Measurements from ENCODE around the gene RELN. TPM values are rescaled to one million over a fixed set of nuclear protein-coding genes. Genes with fewer than 3 reads are reported as not detected.

RELN gene
- total RNA-seq, 1 donor from 2014 or later = 0.19 TPM

GRCh38 chr7:104008107-104008506, 18.6 kb upstream of the RELN start:
- H3K27me3 Mint-ChIP-seq (ENCODE audit: unreplicated experiment) = peaks cover 7% of the 10 kb centered on the region
- H3K4me3 Mint-ChIP-seq (ENCODE audit: unreplicated experiment) = no peak overlapping the region
- no peak overlapping the region for H3K27ac Mint-ChIP-seq (ENCODE audit: unreplicated experiment)
- DNase-seq (ENCODE audit: extremely low spot score, unreplicated experiment) = no peak
- no peaks in the 10 kb centered on the region for H3K9me3 Mint-ChIP-seq (ENCODE audit: unreplicated experiment)
- TF ChIP-seq, protein P1, sequence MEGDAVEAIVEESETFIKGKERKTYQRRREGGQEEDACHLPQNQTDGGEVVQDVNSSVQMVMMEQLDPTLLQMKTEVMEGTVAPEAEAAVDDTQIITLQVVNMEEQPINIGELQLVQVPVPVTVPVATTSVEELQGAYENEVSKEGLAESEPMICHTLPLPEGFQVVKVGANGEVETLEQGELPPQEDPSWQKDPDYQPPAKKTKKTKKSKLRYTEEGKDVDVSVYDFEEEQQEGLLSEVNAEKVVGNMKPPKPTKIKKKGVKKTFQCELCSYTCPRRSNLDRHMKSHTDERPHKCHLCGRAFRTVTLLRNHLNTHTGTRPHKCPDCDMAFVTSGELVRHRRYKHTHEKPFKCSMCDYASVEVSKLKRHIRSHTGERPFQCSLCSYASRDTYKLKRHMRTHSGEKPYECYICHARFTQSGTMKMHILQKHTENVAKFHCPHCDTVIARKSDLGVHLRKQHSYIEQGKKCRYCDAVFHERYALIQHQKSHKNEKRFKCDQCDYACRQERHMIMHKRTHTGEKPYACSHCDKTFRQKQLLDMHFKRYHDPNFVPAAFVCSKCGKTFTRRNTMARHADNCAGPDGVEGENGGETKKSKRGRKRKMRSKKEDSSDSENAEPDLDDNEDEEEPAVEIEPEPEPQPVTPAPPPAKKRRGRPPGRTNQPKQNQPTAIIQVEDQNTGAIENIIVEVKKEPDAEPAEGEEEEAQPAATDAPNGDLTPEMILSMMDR (IDR thresholded peaks at IDR 0.05) = no peak
- H3K36me3 Mint-ChIP-seq (ENCODE audit: unreplicated experiment) = no peaks in the 10 kb centered on the region
- H3K4me1 Mint-ChIP-seq (ENCODE audit: unreplicated experiment) = no peaks in the 10 kb centered on the region

- H3K36me3 Mint-ChIP-seq (ENCODE audit: unreplicated experiment) = no peaks in the 10 kb centered on the region
- no peak for DNase-seq (ENCODE audit: extremely low spot score, unreplicated experiment)
- TF ChIP-seq, protein P1 (IDR thresholded peaks at IDR 0.05) = no peak
- H3K27me3 Mint-ChIP-seq (ENCODE audit: unreplicated experiment) = peaks cover 10% of the 10 kb centered on the region
- H3K4me3 Mint-ChIP-seq (ENCODE audit: unreplicated experiment) = no peak overlapping the region
- H3K4me1 Mint-ChIP-seq (ENCODE audit: unreplicated experiment) = no peaks in the 10 kb centered on the region
- no peaks in the 10 kb centered on the region for H3K9me3 Mint-ChIP-seq (ENCODE audit: unreplicated experiment)
- H3K27ac Mint-ChIP-seq (ENCODE audit: unreplicated experiment) = no peak overlapping the region
Measured at GRCh38 chr7:104007614-104008013, 18.2 kb upstream of the RELN start.

DNA sequence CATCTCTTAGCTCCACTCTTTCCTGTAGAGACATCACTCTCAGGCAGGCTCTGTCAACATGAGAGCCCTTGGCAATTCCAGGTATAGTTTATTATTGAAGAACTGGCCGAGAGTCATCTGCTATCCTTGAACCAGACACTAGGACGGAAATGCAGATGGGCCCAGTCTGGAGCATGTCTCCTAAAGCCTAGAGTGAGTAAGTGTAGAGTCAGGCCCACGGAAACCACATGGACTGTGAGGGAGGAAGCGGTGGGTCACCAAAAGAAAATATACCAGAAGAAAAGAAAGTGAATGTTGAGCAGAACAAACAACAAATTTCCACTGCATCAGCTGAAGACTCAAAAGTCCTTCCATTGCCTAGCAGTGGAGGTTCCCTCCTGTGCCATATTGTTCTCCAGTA, 15.7 kb upstream of the RELN start:
- TF ChIP-seq, protein P1 (IDR thresholded peaks at IDR 0.05) = no peak
- Mint-ChIP-seq H3K4me1 (ENCODE audit: unreplicated experiment) (no peaks in the 10 kb centered on the region), H3K4me3 (ENCODE audit: unreplicated experiment) (no peak overlapping the region), H3K9me3 (ENCODE audit: unreplicated experiment) (no peaks in the 10 kb centered on the region), H3K36me3 (ENCODE audit: unreplicated experiment) (no peaks in the 10 kb centered on the region), H3K27ac (ENCODE audit: unreplicated experiment) (no peak overlapping the region), H3K27me3 (ENCODE audit: unreplicated experiment) (peaks cover 8% of the 10 kb centered on the region)
- DNase-seq (ENCODE audit: extremely low spot score, unreplicated experiment) = no peak

- H3K27me3 Mint-ChIP-seq (ENCODE audit: unreplicated experiment) = peaks cover 25% of the 10 kb centered on the region
- H3K4me1 Mint-ChIP-seq (ENCODE audit: unreplicated experiment) = no peaks in the 10 kb centered on the region
- TF ChIP-seq, protein P1 (IDR thresholded peaks at IDR 0.05) = no peak
- no peak for DNase-seq (ENCODE audit: extremely low spot score, unreplicated experiment)
- no peak overlapping the region for H3K4me3 Mint-ChIP-seq (ENCODE audit: unreplicated experiment)
- no peak overlapping the region for H3K27ac Mint-ChIP-seq (ENCODE audit: unreplicated experiment)
- no peaks in the 10 kb centered on the region for H3K9me3 Mint-ChIP-seq (ENCODE audit: unreplicated experiment)
- H3K36me3 Mint-ChIP-seq (ENCODE audit: unreplicated experiment) = no peaks in the 10 kb centered on the region
Measured at GRCh38 chr7:103996639-103997038, 7.2 kb upstream of the RELN start.

GRCh38 chr7:103996017-103996551, 6.6 kb upstream of the RELN start:
- H3K27me3 Mint-ChIP-seq (ENCODE audit: unreplicated experiment) = peaks cover 30% of the 10 kb centered on the region
- no peaks in the 10 kb centered on the region for H3K9me3 Mint-ChIP-seq (ENCODE audit: unreplicated experiment)
- no peaks in the 10 kb centered on the region for H3K36me3 Mint-ChIP-seq (ENCODE audit: unreplicated experiment)
- no peaks in the 10 kb centered on the region for H3K4me1 Mint-ChIP-seq (ENCODE audit: unreplicated experiment)
- TF ChIP-seq, protein P1 (IDR thresholded peaks at IDR 0.05) = no peak
- no peak for DNase-seq (ENCODE audit: extremely low spot score, unreplicated experiment)
- H3K27ac Mint-ChIP-seq (ENCODE audit: unreplicated experiment) = no peak overlapping the region
- H3K4me3 Mint-ChIP-seq (ENCODE audit: unreplicated experiment) = no peak overlapping the region
